Caco-2 (cell line): ENCODE results near the gene SPECC1L. TPM values are rescaled to one million over a fixed set of nuclear protein-coding genes. Genes with fewer than 3 reads are reported as not detected.

Experiments used
- BruUV-seq: library from RNA; stranded (reverse); fragments of 400-500 nt; replicated peaks from 2 replicates; lab custom pipeline; 2021; lab: Mats Ljungman, UMichigan
- CTCF ChIA-PET: fragments of 300-600 bp; sonication (Branson Sonifier 250); formaldehyde crosslinking; loops from one replicate; lab custom pipeline; 2022; ENCODE audit warnings: antibody characterized with exemption; lab: Charles Lee
- POLR2A ChIA-PET: fragments of 300-600 bp; sonication (Branson Sonifier 250); formaldehyde crosslinking; loops from one replicate; lab custom pipeline; 2022; ENCODE audit warnings: antibody characterized with exemption; lab: Charles Lee
- DNase-seq, 2 experiments: peaks; one replicate each; pipeline versions ENCODE4 v3.0.0 to v3.0.0-alpha.2; 2020 to 2022
- H3K27me3 ChIP-seq: replicated peaks from 2 replicates; pipeline ENCODE4 v1.6.0; 2011; ENCODE audit warnings: low read length; ENCODE audit not compliant: control insufficient read depth, insufficient read depth
- H3K36me3 ChIP-seq: 2 replicates; pipeline ENCODE4 v1.5.1; 2011; ENCODE audit warnings: low read length; ENCODE audit not compliant: control insufficient read depth, insufficient read depth
- H3K4me1 ChIP-seq: fragments of 250-450 bp; sonication (Bioruptor Pico); 2 replicates; pipeline ENCODE4 v1.5.1; 2020; ENCODE audit warnings: mild to moderate bottlenecking
- H3K4me3 ChIP-seq: 2 replicates; pipeline ENCODE4 v1.5.1; 2011; ENCODE audit warnings: low read depth, mild to moderate bottlenecking, control low read depth, low read length
- H3K9me3 ChIP-seq: fragments of 250-450 bp; sonication (Bioruptor Pico); 2 replicates; pipeline ENCODE4 v1.5.1; 2020; ENCODE audit warnings: mild to moderate bottlenecking, moderate library complexity
- H3K27ac Mint-ChIP-seq: one replicate; pipeline ENCODE4 v1.8.0; 2022; ENCODE audit warnings: mixed read lengths; ENCODE audit not compliant: unreplicated experiment
- H3K27me3 Mint-ChIP-seq: one replicate; pipeline ENCODE4 v1.8.0; 2022; ENCODE audit warnings: mixed read lengths; ENCODE audit not compliant: insufficient read depth, unreplicated experiment
- H3K36me3 Mint-ChIP-seq: one replicate; pipeline ENCODE4 v1.8.0; 2022; ENCODE audit warnings: mild to moderate bottlenecking, mixed read lengths; ENCODE audit not compliant: insufficient read depth, unreplicated experiment
- H3K4me1 Mint-ChIP-seq: one replicate; pipeline ENCODE4 v1.8.0; 2022; ENCODE audit warnings: low read depth, mixed read lengths; ENCODE audit not compliant: unreplicated experiment
- H3K4me3 Mint-ChIP-seq: one replicate; pipeline ENCODE4 v1.8.0; 2022; ENCODE audit warnings: mild to moderate bottlenecking, moderate library complexity, mixed read lengths; ENCODE audit not compliant: unreplicated experiment
- H3K9me3 Mint-ChIP-seq: one replicate; pipeline ENCODE4 v1.8.0; 2022; ENCODE audit warnings: mixed read lengths; ENCODE audit not compliant: unreplicated experiment
- CTCF ChIP-seq, 2 experiments: fragments of 200-600 bp in 1 of 2; IDR thresholded peaks; 1 replicate in 1 of 2; 2 replicates in 1 of 2; pipeline versions ENCODE4 v1.5.1 to v1.8.0; 2011 to 2022; ENCODE audit warnings: antibody characterized with exemption in 1 of 2, control low read depth in 1 of 2, inconsistent platforms in 1 of 2, low read depth in 1 of 2, low read length in 1 of 2, mild to moderate bottlenecking in 1 of 2, moderate library complexity in 1 of 2; ENCODE audit not compliant: insufficient read depth in 1 of 2, severe bottlenecking in 1 of 2, unreplicated experiment in 1 of 2
- intact Hi-C: fragments of 100-400 bp; cut with micrococcal nuclease; formaldehyde crosslinking; loops from one replicate; pipeline ENCODE4 v1.10.0; 2022; ENCODE audit not compliant: unreplicated experiment
- total RNA-seq: library from RNA; stranded (reverse); gene quantifications from 2 replicates; pipeline ENCODE4 v1.2.3, GENCODE V29; 2022

Gene SPECC1L
- total RNA-seq, 1 experiment from 2014 or later = 72.8 TPM

- Histone ChIP-seq H3K4me3 (no peak overlapping the region), H3K4me1 (no peaks in the 10 kb centered on the region; the same call in 1 of the 2 replicates), H3K36me3 (peaks cover 2% of the 10 kb centered on the region), H3K9me3 (no peaks in the 10 kb centered on the region), H3K27me3 (no peaks in the 10 kb centered on the region)
- no peak for DNase-seq
- Mint-ChIP-seq H3K4me3 (no peak overlapping the region), H3K4me1 (peaks cover 7% of the 10 kb centered on the region), H3K36me3 (peaks cover 40% of the 10 kb centered on the region), H3K27me3 (no peaks in the 10 kb centered on the region), H3K27ac (no peak overlapping the region), H3K9me3 (no peaks in the 10 kb centered on the region)
- no TSS peak for BruUV-seq
- intact Hi-C loops = no loop called here
- TF ChIP-seq CTCF (IDR thresholded peaks at IDR 0.05; ENCODE audit: insufficient read depth in 1 of 2, low read depth in 1 of 2, low read length in 1 of 2, severe bottlenecking in 1 of 2, unreplicated experiment in 1 of 2) = no peak
- ChIA-PET POLR2A (no interaction called here), CTCF (no interaction called here)
Measured at GRCh38 chr22:24457894-24458420, 187.3 kb downstream of the SPECC1L start.

- Mint-ChIP-seq H3K9me3 (no peaks in the 10 kb centered on the region), H3K27me3 (no peaks in the 10 kb centered on the region), H3K36me3 (peaks cover 41% of the 10 kb centered on the region), H3K4me3 (no peak overlapping the region), H3K4me1 (peaks cover 7% of the 10 kb centered on the region), H3K27ac (no peak overlapping the region)
- peaks cover 2% of the 10 kb centered on the region for H3K36me3 ChIP-seq
- no TSS peak for BruUV-seq
- ChIA-PET POLR2A (no interaction called here), CTCF (no interaction called here)
- no peak for TF ChIP-seq CTCF (IDR thresholded peaks at IDR 0.05; ENCODE audit: insufficient read depth in 1 of 2, low read depth in 1 of 2, low read length in 1 of 2, severe bottlenecking in 1 of 2, unreplicated experiment in 1 of 2)
- no peaks in the 10 kb centered on the region for H3K27me3 ChIP-seq
- intact Hi-C loops = no loop called here
- H3K9me3 ChIP-seq = no peaks in the 10 kb centered on the region
- no peak for DNase-seq
- H3K4me1 ChIP-seq = peaks cover 14% of the 10 kb centered on the region
- no peak overlapping the region for H3K4me3 ChIP-seq
Measured at GRCh38 chr22:24459911-24460310, 189.3 kb downstream of the SPECC1L start.

GRCh38 chr22:24460418-24461089 is 189.9 kb downstream of the SPECC1L start:
- H3K4me1 ChIP-seq = peaks cover 20% of the 10 kb centered on the region
- H3K9me3 Mint-ChIP-seq = no peaks in the 10 kb centered on the region
- H3K27me3 Mint-ChIP-seq = no peaks in the 10 kb centered on the region
- no peak overlapping the region for H3K4me3 Mint-ChIP-seq
- ChIA-PET POLR2A (no interaction called here), CTCF (interaction anchor here (0.6 to 0.8 kb wide), 2 partner anchors 37 to 49 kb away, joined by 3 read pairs; no protein-coding TSS in a partner anchor)
- no peak for TF ChIP-seq CTCF (IDR thresholded peaks at IDR 0.05; ENCODE audit: insufficient read depth in 1 of 2, low read depth in 1 of 2, low read length in 1 of 2, severe bottlenecking in 1 of 2, unreplicated experiment in 1 of 2)
- H3K4me1 Mint-ChIP-seq = peaks cover 11% of the 10 kb centered on the region
- no peaks in the 10 kb centered on the region for H3K36me3 ChIP-seq
- H3K36me3 Mint-ChIP-seq = peaks cover 44% of the 10 kb centered on the region
- H3K27me3 ChIP-seq = no peaks in the 10 kb centered on the region
- no peak for DNase-seq
- no peaks in the 10 kb centered on the region for H3K9me3 ChIP-seq
- no peak overlapping the region for H3K27ac Mint-ChIP-seq
- intact Hi-C loops = no loop called here
- H3K4me3 ChIP-seq = no peak overlapping the region
- BruUV-seq = no TSS peak
